MM.1S (cell line): ENCODE data around the gene ROR2.

ENCODE experiments used
- DNase-seq: peaks from one replicate; pipeline ENCODE4 v3.0.0-alpha.2; 2015
- H2AFZ ChIP-seq: fragments of 300-600 bp; sonication (generic); 2 replicates; pipeline ENCODE4 v1.6.0; 2016; ENCODE audit warnings: antibody characterized with exemption, low read length
- H3F3A ChIP-seq: fragments of 300-600 bp; sonication (generic); 2 replicates; pipeline ENCODE4 v1.6.1; 2016; ENCODE audit warnings: mild to moderate bottlenecking, antibody characterized with exemption, low read length, moderate library complexity, mixed read lengths; ENCODE audit not compliant: insufficient read depth
- H3K27ac ChIP-seq: fragments of 300-600 bp; sonication (generic); 2 replicates; pipeline ENCODE4 v1.5.1; 2016; ENCODE audit warnings: mild to moderate bottlenecking, low read length
- H3K27me3 ChIP-seq: fragments of 300-600 bp; sonication (generic); replicated peaks from 2 replicates; pipeline ENCODE4 v1.6.0; 2016; ENCODE audit warnings: low read length; ENCODE audit not compliant: insufficient read depth
- H3K36me3 ChIP-seq: fragments of 300-600 bp; sonication (generic); replicated peaks from 2 replicates; pipeline ENCODE4 v1.6.1; 2016; ENCODE audit warnings: mild to moderate bottlenecking, low read length, mixed read lengths; ENCODE audit not compliant: insufficient read depth
- H3K4me1 ChIP-seq: fragments of 300-600 bp; sonication (generic); 2 replicates; pipeline ENCODE4 v1.6.1; 2016; ENCODE audit warnings: low read length, mixed read lengths
- H3K4me2 ChIP-seq: fragments of 300-600 bp; sonication (generic); 2 replicates; pipeline ENCODE4 v1.6.0; 2016; ENCODE audit warnings: low read depth, low read length
- H3K4me3 ChIP-seq: fragments of 300-600 bp; sonication (generic); 2 replicates; pipeline ENCODE4 v1.5.1; 2016; ENCODE audit warnings: low read length, mixed read lengths
- H3K79me2 ChIP-seq: fragments of 300-600 bp; sonication (generic); 2 replicates; pipeline ENCODE4 v1.6.1; 2016; ENCODE audit warnings: mixed run types, low read length, mixed read lengths
- H3K9ac ChIP-seq: fragments of 300-600 bp; sonication (generic); 2 replicates; pipeline ENCODE4 v1.6.1; 2016; ENCODE audit warnings: low read length, mixed read lengths
- H3K9me2 ChIP-seq: fragments of 300-600 bp; sonication (generic); replicated peaks from 2 replicates; pipeline ENCODE4 v1.6.1; 2016; ENCODE audit warnings: mild to moderate bottlenecking, low read length, mixed read lengths; ENCODE audit not compliant: insufficient read depth
- H3K9me3 ChIP-seq: fragments of 300-600 bp; sonication (generic); replicated peaks from 2 replicates; pipeline ENCODE4 v1.6.1; 2016; ENCODE audit warnings: mild to moderate bottlenecking, low read length, mixed read lengths; ENCODE audit not compliant: insufficient read depth
- H4K20me1 ChIP-seq: fragments of 300-600 bp; sonication (generic); 2 replicates; pipeline ENCODE4 v1.6.1; 2016; ENCODE audit warnings: mild to moderate bottlenecking, low read length, moderate library complexity, mixed read lengths; ENCODE audit not compliant: insufficient read depth
- EZH2 ChIP-seq: fragments of 300-600 bp; sonication (generic); optimal IDR thresholded peaks from 2 replicates; pipeline ENCODE3; 2017; ENCODE audit warnings: low read depth, mild to moderate bottlenecking, antibody characterized with exemption, low read length, mixed read lengths
- EZH2phosphoT487 ChIP-seq: fragments of 300-600 bp; sonication (generic); IDR thresholded peaks from 2 replicates; pipeline ENCODE4 v1.6.1; 2018; ENCODE audit warnings: antibody characterized with exemption, low read length
- TF ChIP-seq, protein P1 (sequence below): fragments of 300-600 bp; sonication (generic); IDR thresholded peaks from 2 replicates; pipeline ENCODE4 v1.5.1; 2016; ENCODE audit warnings: antibody characterized with exemption, low read length, mixed read lengths

ROR2 gene

GRCh38 chr9:91832322-91832721 is 117.7 kb downstream of the ROR2 start:
- Histone ChIP-seq H3K27me3 (no peaks in the 10 kb centered on the region), H3F3A (no peaks in the 10 kb centered on the region), H3K4me1 (no peaks in the 10 kb centered on the region), H3K79me2 (peaks cover 22% of the 10 kb centered on the region), H3K4me3 (no peak overlapping the region), H4K20me1 (no peaks in the 10 kb centered on the region), H3K9ac (no peak overlapping the region), H3K27ac (no peak overlapping the region), H3K36me3 (no peaks in the 10 kb centered on the region), H3K4me2 (no peak overlapping the region), H3K9me2 (no peaks in the 10 kb centered on the region), H2AFZ (no peak overlapping the region), H3K9me3 (no peaks in the 10 kb centered on the region)
- TF ChIP-seq, protein P1, sequence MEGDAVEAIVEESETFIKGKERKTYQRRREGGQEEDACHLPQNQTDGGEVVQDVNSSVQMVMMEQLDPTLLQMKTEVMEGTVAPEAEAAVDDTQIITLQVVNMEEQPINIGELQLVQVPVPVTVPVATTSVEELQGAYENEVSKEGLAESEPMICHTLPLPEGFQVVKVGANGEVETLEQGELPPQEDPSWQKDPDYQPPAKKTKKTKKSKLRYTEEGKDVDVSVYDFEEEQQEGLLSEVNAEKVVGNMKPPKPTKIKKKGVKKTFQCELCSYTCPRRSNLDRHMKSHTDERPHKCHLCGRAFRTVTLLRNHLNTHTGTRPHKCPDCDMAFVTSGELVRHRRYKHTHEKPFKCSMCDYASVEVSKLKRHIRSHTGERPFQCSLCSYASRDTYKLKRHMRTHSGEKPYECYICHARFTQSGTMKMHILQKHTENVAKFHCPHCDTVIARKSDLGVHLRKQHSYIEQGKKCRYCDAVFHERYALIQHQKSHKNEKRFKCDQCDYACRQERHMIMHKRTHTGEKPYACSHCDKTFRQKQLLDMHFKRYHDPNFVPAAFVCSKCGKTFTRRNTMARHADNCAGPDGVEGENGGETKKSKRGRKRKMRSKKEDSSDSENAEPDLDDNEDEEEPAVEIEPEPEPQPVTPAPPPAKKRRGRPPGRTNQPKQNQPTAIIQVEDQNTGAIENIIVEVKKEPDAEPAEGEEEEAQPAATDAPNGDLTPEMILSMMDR, result no peak
- TF ChIP-seq EZH2phosphoT487, result no peak
- no peak for TF ChIP-seq EZH2
- no peak for DNase-seq

- H3K9me2 ChIP-seq, result no peaks in the 10 kb centered on the region
- H3K4me2 ChIP-seq, result no peak overlapping the region
- no peaks in the 10 kb centered on the region for H3K4me1 ChIP-seq
- no peaks in the 10 kb centered on the region for H3K36me3 ChIP-seq
- H3K27me3 ChIP-seq, result no peaks in the 10 kb centered on the region
- no peaks in the 10 kb centered on the region for H4K20me1 ChIP-seq
- H3K9me3 ChIP-seq, result no peaks in the 10 kb centered on the region
- DNase-seq, result no peak
- TF ChIP-seq, protein P1, result no peak
- TF ChIP-seq EZH2 (no peak), EZH2phosphoT487 (no peak)
- H3K79me2 ChIP-seq, result peaks cover 4% of the 10 kb centered on the region
- H3F3A ChIP-seq, result no peaks in the 10 kb centered on the region
- H3K4me3 ChIP-seq, result no peak overlapping the region
- no peak overlapping the region for H3K27ac ChIP-seq
- H2AFZ ChIP-seq, result no peak overlapping the region
- H3K9ac ChIP-seq, result no peak overlapping the region
These were observed 124.2 kb downstream of the ROR2 start for GRCh38 chr9:91825866-91826265.

GRCh38 chr9:91825422-91825821 is 124.6 kb downstream of the ROR2 start:
- Histone ChIP-seq H3K4me1 (no peaks in the 10 kb centered on the region), H3K36me3 (no peaks in the 10 kb centered on the region), H2AFZ (no peak overlapping the region), H3K9me3 (no peaks in the 10 kb centered on the region), H3K9ac (no peak overlapping the region), H4K20me1 (no peaks in the 10 kb centered on the region), H3K9me2 (no peaks in the 10 kb centered on the region), H3K27me3 (no peaks in the 10 kb centered on the region), H3K4me2 (no peak overlapping the region), H3K4me3 (no peak overlapping the region), H3K79me2 (peaks cover 4% of the 10 kb centered on the region), H3K27ac (no peak overlapping the region), H3F3A (no peaks in the 10 kb centered on the region)
- TF ChIP-seq, protein P1, result no peak
- TF ChIP-seq EZH2 (no peak), EZH2phosphoT487 (no peak)
- DNase-seq, result no peak
